ENCODE measurements around the gene RHOB. TPM values are rescaled to one million over a fixed set of nuclear protein-coding genes. Genes with fewer than 3 reads are reported as not detected.

The RHOB gene
- total and polyA plus RNA-seq, 2 of the 13 experiments (the other 11 are each of a cell fraction or from before 2014, with no cell fraction given): 192 to 268 TPM

GRCh38 chr2:20446255-20446916 lies 488 bp upstream of the RHOB start (continued):
- TF ChIP-seq FUBP1 (CRISPR knock-in tag; IDR thresholded peaks at IDR 0.05; ENCODE audit: borderline replicate concordance) (no peak), ZNF549 (CRISPR knock-in tag; IDR thresholded peaks at IDR 0.05) (no peak), HDAC1 (CRISPR knock-in tag; IDR thresholded peaks at IDR 0.05) (peak; percentile 62), ZNF577 (CRISPR knock-in tag; IDR thresholded peaks at IDR 0.05; ENCODE audit: borderline replicate concordance, low read depth) (no peak), ZBTB14 (CRISPR knock-in tag; IDR thresholded peaks at IDR 0.05) (no peak), ARNTL (CRISPR knock-in tag; IDR thresholded peaks at IDR 0.05) (no peak), CHD2 (IDR thresholded peaks at IDR 0.05; ENCODE audit: low read depth, low read length) (no peak), HNRNPLL (IDR thresholded peaks at IDR 0.05; ENCODE audit: low read depth, low read length, poor library complexity, severe bottlenecking) (no peak), SRF (IDR thresholded peaks at IDR 0.05; ENCODE audit: low read depth, low read length) (no peak), SAFB2 (CRISPR knock-in tag; IDR thresholded peaks at IDR 0.05; ENCODE audit: borderline replicate concordance, low read depth) (no peak), CREB1 (IDR thresholded peaks at IDR 0.05) (no peak), CREB1 (CRISPR knock-in tag; IDR thresholded peaks at IDR 0.05) (no peak), ZBTB38 (CRISPR knock-in tag; IDR thresholded peaks at IDR 0.05) (peak; percentile 49), NFYC (CRISPR knock-in tag; IDR thresholded peaks at IDR 0.05) (no peak), ZNF317 (CRISPR knock-in tag; IDR thresholded peaks at IDR 0.05) (no peak), ZNF263 (CRISPR knock-in tag; IDR thresholded peaks at IDR 0.05) (0 out of 2 replicates have a peak, but pooled peaks have one; percentile 5), TCF7 (IDR thresholded peaks at IDR 0.05; ENCODE audit: low read depth) (no peak), SYNCRIP (IDR thresholded peaks at IDR 0.05; ENCODE audit: insufficient read depth, low read depth, low read length) (no peak)
